HG03095 (cell line): Measurements from ENCODE around the gene IKZF2.
A peak's percentile ranks its signal among the peaks of the same experiment; 100 is the strongest.

Experiments used
- ATAC-seq: cut with Tn5 transposase; IDR thresholded peaks from one replicate; pipeline ENCODE4 v1.9.1; 2021; ENCODE audit warnings: moderate library complexity; ENCODE audit not compliant: unreplicated experiment

IKZF2 gene

GRCh38 chr2:213156717-213157116 lies 5.3 kb upstream of the IKZF2 start:
- no peak for ATAC-seq

DNA sequence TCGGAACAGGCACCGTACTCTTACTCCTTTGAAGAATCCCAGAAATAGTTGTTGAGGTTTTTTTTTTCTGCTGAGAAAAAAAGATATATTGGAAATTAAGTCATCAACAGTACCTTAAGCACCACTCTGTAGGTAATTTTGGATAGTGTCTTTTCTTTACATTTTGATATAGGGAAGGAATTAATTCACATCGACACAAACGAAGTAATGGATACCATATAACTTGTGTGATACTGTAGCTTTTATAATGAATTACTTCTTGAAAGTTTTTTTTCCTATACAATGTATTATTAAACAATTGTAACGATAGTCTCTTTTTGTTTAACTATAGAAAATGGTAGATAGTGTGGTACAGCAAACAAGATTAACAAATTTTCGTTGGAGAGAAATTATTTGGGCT lies 1.5 kb upstream of the IKZF2 start:
- no peak for ATAC-seq

DNA sequence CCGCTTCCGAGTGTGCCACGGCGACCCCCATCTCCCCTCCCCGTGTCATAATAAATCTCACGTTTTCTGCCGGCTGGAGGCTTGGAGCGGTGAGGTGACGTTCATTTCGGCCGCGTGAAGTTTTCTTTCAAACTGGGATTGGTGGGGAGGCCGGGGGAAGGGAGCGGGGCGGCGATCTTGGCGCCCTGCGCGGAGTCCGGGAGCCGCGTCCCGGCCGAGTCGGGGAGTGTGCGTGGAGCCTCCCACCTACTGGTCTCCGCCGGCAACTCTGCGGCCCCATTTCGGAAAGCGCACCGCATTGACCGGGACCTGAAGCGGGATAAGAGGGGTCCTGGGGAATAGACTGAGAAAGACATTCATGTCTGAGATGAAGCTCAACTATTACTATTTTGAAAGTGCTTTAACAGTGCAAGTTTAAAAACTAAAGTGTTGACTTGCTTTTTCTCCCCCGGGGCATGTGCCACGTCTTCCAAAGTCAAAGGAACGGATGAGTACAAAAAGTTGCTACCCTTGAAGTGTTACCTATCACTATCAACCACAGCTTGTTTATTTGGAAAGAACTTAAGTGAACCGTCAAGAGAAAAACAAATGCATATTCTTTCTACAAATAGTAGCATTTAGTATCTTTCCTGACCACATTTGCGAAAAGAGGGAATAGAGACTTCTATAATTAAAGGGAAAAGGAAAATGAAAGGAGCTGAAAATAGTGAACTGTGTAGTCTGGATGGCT lies 818 bp upstream of the IKZF2 start:
- peak; percentile 29 for ATAC-seq

DNA sequence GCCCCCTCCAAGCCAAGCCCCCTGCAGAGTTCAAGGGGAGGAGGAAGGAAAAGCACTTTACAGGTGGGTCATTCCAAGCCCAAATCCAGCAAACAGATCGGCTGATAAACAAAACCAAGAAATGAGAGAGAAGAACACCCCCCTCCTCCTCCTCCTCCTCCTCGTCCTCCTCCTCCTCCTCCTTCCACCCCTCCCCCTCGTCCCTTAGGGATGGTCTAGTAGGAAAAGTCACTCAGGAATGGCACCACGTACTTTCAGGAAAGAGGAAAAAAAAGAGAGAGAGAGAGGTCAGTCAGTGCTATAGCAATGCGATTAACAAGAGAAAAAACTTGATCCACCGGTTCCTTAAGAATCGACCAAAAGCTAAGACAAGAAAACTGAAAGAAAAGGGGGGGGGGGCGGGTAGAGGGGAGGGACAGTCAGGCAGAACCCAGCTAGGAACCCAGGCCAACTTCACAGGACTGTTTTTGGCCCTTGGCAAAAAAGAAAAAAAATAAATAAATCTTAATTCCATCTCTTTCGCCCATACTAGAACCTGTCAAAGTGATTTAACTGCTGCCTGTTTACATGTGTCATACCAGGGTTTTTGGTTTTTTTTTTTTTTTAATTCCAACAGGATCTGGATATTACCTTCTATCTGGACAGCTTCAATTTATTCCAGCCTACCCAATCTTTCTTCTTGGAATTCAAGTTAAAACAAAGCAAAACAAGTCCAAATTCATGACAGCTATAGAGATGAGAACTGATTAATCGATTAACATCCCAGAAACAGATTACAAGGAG lies 906 bp downstream of the IKZF2 start:
- ATAC-seq: no peak

GRCh38 chr2:213149949-213150314 lies 1.5 kb downstream of the IKZF2 start:
- no peak for ATAC-seq

DNA sequence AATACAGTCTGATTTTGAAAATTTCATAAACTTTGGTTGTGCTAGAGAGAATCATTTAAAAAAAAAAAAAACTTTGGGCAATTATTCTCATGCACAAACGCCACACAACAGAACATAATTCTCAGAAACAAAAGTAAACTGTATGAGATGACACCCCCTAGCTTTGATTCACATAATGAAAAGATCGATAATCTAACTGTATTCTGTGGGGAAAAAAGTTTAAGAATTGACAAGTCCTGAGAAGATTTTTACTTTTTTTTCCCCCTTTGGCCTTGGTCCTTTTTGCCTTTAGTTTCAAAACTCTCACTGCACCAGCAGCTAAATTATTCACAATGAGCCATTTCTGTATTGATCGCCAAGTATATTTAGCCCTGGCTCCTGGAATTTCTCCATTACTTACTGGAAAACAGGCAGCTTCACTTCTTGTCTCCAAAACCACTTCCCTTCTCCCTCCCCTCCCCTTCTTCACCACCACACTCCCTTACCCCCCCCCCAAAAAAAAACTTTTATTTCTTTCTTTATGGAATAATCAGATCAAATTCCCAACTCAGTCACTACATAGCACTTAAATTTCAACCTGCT lies 2.0 kb downstream of the IKZF2 start:
- no peak for ATAC-seq

DNA sequence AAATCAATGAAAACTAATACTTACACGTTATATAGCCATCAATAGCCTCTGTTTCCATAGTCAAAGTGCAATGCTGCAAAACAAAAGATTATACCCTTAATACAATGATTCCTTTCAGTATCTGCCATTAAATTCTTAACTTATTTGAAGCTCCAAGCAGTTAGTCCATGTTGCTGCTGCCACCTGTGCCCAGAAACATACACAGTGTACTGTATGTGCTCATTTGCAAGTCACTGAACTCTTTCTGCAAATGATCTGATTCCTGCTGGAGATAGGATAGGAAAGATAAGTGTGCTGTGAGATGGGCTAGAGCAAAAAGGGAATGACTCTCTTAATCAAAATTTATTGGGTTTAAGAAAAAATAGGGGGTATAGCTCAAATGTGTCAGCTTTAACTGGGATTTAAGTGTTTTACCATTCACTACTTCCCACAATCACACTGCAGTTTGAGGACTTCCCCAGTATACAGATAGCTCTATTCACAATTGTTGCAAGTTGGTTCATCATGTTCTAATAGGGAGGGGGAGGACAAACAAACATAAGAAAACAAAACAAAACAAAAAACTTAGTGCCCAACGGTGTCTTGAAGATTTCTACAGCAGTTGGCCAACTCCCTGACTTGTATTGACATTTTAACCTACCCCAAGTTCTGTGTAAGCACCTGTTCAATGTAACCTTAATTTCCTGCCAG lies 2.7 kb downstream of the IKZF2 start:
- ATAC-seq: peak; percentile 16

GRCh38 chr2:213147538-213147937 lies 3.9 kb downstream of the IKZF2 start:
- ATAC-seq: no peak

- ATAC-seq: no peak
These were observed 5.6 kb downstream of the IKZF2 start for GRCh38 chr2:213145715-213146242.

GRCh38 chr2:213137064-213137463 lies 14.3 kb downstream of the IKZF2 start:
- ATAC-seq: no peak

DNA sequence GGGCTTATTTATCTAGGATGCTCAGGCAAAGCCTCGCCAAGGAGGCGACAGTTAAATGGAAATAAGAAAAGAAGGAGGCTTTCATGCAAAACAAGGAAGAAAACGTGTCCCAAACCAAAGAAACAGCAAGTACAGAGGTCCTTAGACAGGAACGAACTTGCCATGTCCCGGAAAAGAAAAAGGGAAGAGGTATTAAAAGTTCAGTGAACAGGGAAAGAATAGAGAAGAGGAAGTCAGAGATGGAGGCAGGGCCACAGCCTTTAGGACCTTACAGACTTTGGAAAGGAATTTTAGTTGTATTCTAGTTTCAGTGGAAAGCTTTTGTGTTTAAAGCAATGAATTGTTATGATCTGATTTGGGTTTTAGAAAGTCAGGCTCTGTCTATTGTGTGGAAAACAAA lies 22.1 kb downstream of the IKZF2 start:
- ATAC-seq: no peak

GRCh38 chr2:213125646-213126347 lies 25.6 kb downstream of the IKZF2 start:
- ATAC-seq: no peak

GRCh38 chr2:213122725-213123124 lies 28.7 kb downstream of the IKZF2 start:
- no peak for ATAC-seq

- no peak for ATAC-seq
These were observed 29.7 kb downstream of the IKZF2 start for GRCh38 chr2:213121690-213122089.

GRCh38 chr2:213119061-213119809 lies 32.2 kb downstream of the IKZF2 start:
- ATAC-seq: peak; percentile 85

GRCh38 chr2:213108308-213108707 lies 43.1 kb downstream of the IKZF2 start:
- no peak for ATAC-seq

- no peak for ATAC-seq
These were observed 43.7 kb downstream of the IKZF2 start for GRCh38 chr2:213107728-213108127.

DNA sequence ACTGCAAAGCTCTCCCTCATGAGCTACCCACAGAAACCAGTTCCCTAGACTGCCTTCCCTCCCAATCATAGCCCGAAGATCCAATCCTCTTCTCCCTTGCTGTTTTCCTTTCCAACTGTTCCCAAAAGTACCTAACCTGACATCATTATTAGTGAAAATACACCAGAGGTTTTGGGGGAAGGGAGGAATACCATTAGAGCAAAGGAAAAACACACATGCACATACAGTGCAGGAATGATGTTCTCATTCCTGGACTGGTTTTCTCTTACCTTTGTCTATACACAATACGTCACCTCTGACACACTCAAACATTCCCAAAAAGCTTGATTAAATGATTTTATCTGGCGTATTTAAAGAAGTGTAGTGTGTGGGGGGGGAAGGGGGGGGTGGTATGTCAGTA lies 46.2 kb downstream of the IKZF2 start:
- ATAC-seq: no peak

DNA sequence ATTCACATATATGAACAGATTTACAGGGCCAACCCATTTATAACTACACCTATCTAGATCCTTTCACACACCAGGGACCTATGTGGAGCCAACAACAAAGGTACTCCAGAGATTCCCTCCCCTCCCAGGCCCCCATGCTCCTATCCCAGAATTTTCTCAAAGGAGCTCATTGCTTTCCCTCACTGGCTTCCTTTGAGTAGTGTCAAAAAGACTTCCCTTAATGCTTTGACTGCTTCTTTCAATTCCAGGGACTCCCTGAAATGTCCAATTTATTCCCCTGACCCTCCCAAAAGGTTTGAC lies 46.6 kb downstream of the IKZF2 start:
- no peak for ATAC-seq
